ENCODE results near the gene DNAJC22.
"Not testable (repeated sequence)": the region's sequence is repeated elsewhere in the genome, so short reads cannot be mapped to it uniquely, and the experiment has no call there.

The DNAJC22 gene

GRCh38 chr12:49346659-49347310 is at the start of gene DNAJC22:
TSS of gene DNAJC22 (plus strand) at chr12:49346888. CDS start at chr12:49348873, 1,985 bp downstream.
- DNase-seq: no peak

- no peak for DNase-seq
These were observed 49.0 kb upstream of the DNAJC22 start for GRCh38 chr12:49297695-49298060.

- DNase-seq: peak; percentile 43
These were observed 48.5 kb upstream of the DNAJC22 start for GRCh38 chr12:49298160-49298559.

GRCh38 chr12:49301760-49302159 is 44.9 kb upstream of the DNAJC22 start:
- no peak for DNase-seq

- DNase-seq: no peak
These were observed 42.5 kb upstream of the DNAJC22 start for GRCh38 chr12:49304161-49304560.

GRCh38 chr12:49305762-49306510 is 40.8 kb upstream of the DNAJC22 start:
- DNase-seq: peak; percentile 78

GRCh38 chr12:49309386-49309785 is 37.3 kb upstream of the DNAJC22 start:
- DNase-seq: no peak

- DNase-seq: not testable (repeated sequence)
These were observed 36.2 kb upstream of the DNAJC22 start for GRCh38 chr12:49310451-49311000.

GRCh38 chr12:49314811-49315210 is 31.9 kb upstream of the DNAJC22 start:
- no peak for DNase-seq

GRCh38 chr12:49317118-49317517 is 29.6 kb upstream of the DNAJC22 start:
- DNase-seq: not testable (repeated sequence)

- DNase-seq: not testable (repeated sequence)
These were observed 26.1 kb upstream of the DNAJC22 start for GRCh38 chr12:49320411-49321103.

GRCh38 chr12:49322367-49322707 is 24.4 kb upstream of the DNAJC22 start:
- DNase-seq: no peak

- peak; percentile 99 for DNase-seq
These were observed 23.8 kb upstream of the DNAJC22 start, which contains the start of gene TROAP for GRCh38 chr12:49322708-49323523. TSS of gene TROAP (plus strand) at chr12:49323255. CDS start at chr12:49323609, 354 bp downstream.

- DNase-seq: no peak
These were observed 23.1 kb upstream of the DNAJC22 start for GRCh38 chr12:49323524-49324097.

- DNase-seq: no peak
These were observed 21.1 kb upstream of the DNAJC22 start for GRCh38 chr12:49325606-49326005.

- no peak for DNase-seq
These were observed 19.3 kb upstream of the DNAJC22 start for GRCh38 chr12:49327368-49327767.

GRCh38 chr12:49327887-49328286 is 18.8 kb upstream of the DNAJC22 start:
- DNase-seq: no peak

GRCh38 chr12:49328816-49329215 is 17.9 kb upstream of the DNAJC22 start:
- DNase-seq: no peak

- DNase-seq: no peak
These were observed 16.6 kb upstream of the DNAJC22 start for GRCh38 chr12:49330032-49330619.

GRCh38 chr12:49330631-49331379 is 15.9 kb upstream of the DNAJC22 start:
- no peak for DNase-seq

Data from inflammatory macrophage treated with lipopolysaccharide for 4 hours (primary cell).